OCI-LY1 (cell line): ENCODE measurements around the gene USB1.

ENCODE experiments used
- H2AFZ ChIP-seq: fragments of 200-600 bp; sonication (generic), shearing (Covaris generic); 2 replicates; pipeline ENCODE4 v1.6.0; 2014; ENCODE audit warnings: antibody characterized with exemption, mild to moderate bottlenecking, low read length
- H3F3A ChIP-seq: fragments of 200-600 bp; sonication (generic), shearing (Covaris generic); 2 replicates; pipeline ENCODE4 v1.6.0; 2014; ENCODE audit warnings: mild to moderate bottlenecking, antibody characterized with exemption, low read length, moderate library complexity; ENCODE audit not compliant: insufficient read depth
- H3K27ac ChIP-seq: fragments of 200-600 bp; sonication (generic); 2 replicates; pipeline ENCODE4 v1.5.1; 2014; ENCODE audit warnings: low read length, mixed run types, mild to moderate bottlenecking, low read depth; ENCODE audit not compliant: poor library complexity, severe bottlenecking
- H3K27me3 ChIP-seq: fragments of 200-600 bp; sonication (generic); 2 replicates; pipeline ENCODE4 v1.6.0; 2014; ENCODE audit warnings: antibody characterized with exemption, mild to moderate bottlenecking, low read length, moderate library complexity; ENCODE audit not compliant: insufficient read depth
- H3K36me3 ChIP-seq: fragments of 200-600 bp; sonication (generic); 2 replicates; pipeline ENCODE4 v1.6.1; 2014; ENCODE audit warnings: mild to moderate bottlenecking, antibody characterized with exemption, low read length, moderate library complexity, mixed read lengths; ENCODE audit not compliant: insufficient read depth
- H3K4me1 ChIP-seq: fragments of 200-600 bp; sonication (generic); 2 replicates; pipeline ENCODE4 v1.5.1; 2014; ENCODE audit warnings: mild to moderate bottlenecking, low read length, moderate library complexity; ENCODE audit not compliant: insufficient read depth, severe bottlenecking
- H3K4me2 ChIP-seq: fragments of 200-600 bp; sonication (generic), shearing (Covaris generic); 2 replicates; pipeline ENCODE4 v1.6.1; 2014; ENCODE audit warnings: low read length
- H3K4me3 ChIP-seq: fragments of 200-600 bp; sonication (generic); 2 replicates; pipeline ENCODE4 v1.5.1; 2014; ENCODE audit warnings: low read length, low read depth, mild to moderate bottlenecking, mixed read lengths; ENCODE audit not compliant: poor library complexity, severe bottlenecking
- H3K79me2 ChIP-seq: fragments of 200-600 bp; shearing (Covaris generic); 2 replicates; pipeline ENCODE4 v1.6.1; 2016; ENCODE audit warnings: mixed run types, low read length, mixed read lengths; ENCODE audit not compliant: insufficient read depth
- H3K9ac ChIP-seq: fragments of 200-600 bp; sonication (generic), shearing (Covaris generic); 2 replicates; pipeline ENCODE4 v1.6.1; 2014; ENCODE audit warnings: mild to moderate bottlenecking, low read length, mixed read lengths
- H3K9me2 ChIP-seq: fragments of 200-600 bp; sonication (generic), shearing (Covaris generic); 2 replicates; pipeline ENCODE4 v1.6.1; 2014; ENCODE audit warnings: low read depth, mild to moderate bottlenecking, low read length, mixed read lengths
- H3K9me3 ChIP-seq: fragments of 200-600 bp; shearing (Covaris generic); 2 replicates; pipeline ENCODE4 v1.6.1; 2014; ENCODE audit warnings: low read length, mixed read lengths
- H4K20me1 ChIP-seq: fragments of 200-600 bp; sonication (generic), shearing (Covaris generic); 2 replicates; pipeline ENCODE4 v1.6.0; 2016; ENCODE audit warnings: mild to moderate bottlenecking, low read length; ENCODE audit not compliant: insufficient read depth
- CTCF ChIP-seq: fragments of 200-600 bp; sonication (generic), shearing (Covaris generic); IDR thresholded peaks from 2 replicates; pipeline ENCODE4 v1.5.1; 2017; ENCODE audit warnings: mild to moderate bottlenecking, antibody characterized with exemption, low read length, moderate library complexity, mixed read lengths
- EZH2 ChIP-seq: fragments of 200-600 bp; sonication (generic), shearing (Covaris generic); IDR thresholded peaks from 2 replicates; pipeline ENCODE4 v1.8.0; 2017; ENCODE audit warnings: borderline replicate concordance, mixed run types, mild to moderate bottlenecking, antibody characterized with exemption, low read length, moderate library complexity, mixed read lengths

The USB1 gene

GRCh38 chr16:57993897-57994296 lies 7.3 kb upstream of the USB1 start:
- H3K4me2 ChIP-seq: no peak overlapping the region
- no peak overlapping the region for H3K9ac ChIP-seq
- 0 out of 2 replicates have a peak, but pooled peaks cover 6% of the 10 kb centered on the region for H3K27me3 ChIP-seq
- TF ChIP-seq EZH2 (no peak), CTCF (no peak)
- H2AFZ ChIP-seq: no peak overlapping the region
- H3F3A ChIP-seq: no peaks in the 10 kb centered on the region
- no peaks in the 10 kb centered on the region for H3K9me3 ChIP-seq
- no peak overlapping the region for H3K27ac ChIP-seq
- no peaks in the 10 kb centered on the region for H3K79me2 ChIP-seq
- no peaks in the 10 kb centered on the region for H4K20me1 ChIP-seq
- H3K9me2 ChIP-seq: no peaks in the 10 kb centered on the region
- H3K36me3 ChIP-seq: peaks cover 19% of the 10 kb centered on the region
- H3K4me1 ChIP-seq: peaks cover 2% of the 10 kb centered on the region
- no peak overlapping the region for H3K4me3 ChIP-seq

- Histone ChIP-seq H3F3A (no peaks in the 10 kb centered on the region), H3K27ac (no peak overlapping the region), H3K4me1 (peaks cover 7% of the 10 kb centered on the region), H2AFZ (no peak overlapping the region), H3K4me3 (no peak overlapping the region), H3K36me3 (peaks cover 19% of the 10 kb centered on the region), H3K4me2 (no peak overlapping the region), H3K9ac (no peak overlapping the region), H3K9me2 (no peaks in the 10 kb centered on the region), H3K27me3 (0 out of 2 replicates have a peak, but pooled peaks cover 6% of the 10 kb centered on the region), H4K20me1 (no peaks in the 10 kb centered on the region), H3K79me2 (no peaks in the 10 kb centered on the region), H3K9me3 (no peaks in the 10 kb centered on the region)
- no peak for TF ChIP-seq CTCF
- TF ChIP-seq EZH2: no peak
Measured at GRCh38 chr16:57994361-57994760, 6.8 kb upstream of the USB1 start.

GRCh38 chr16:57994778-57995177 lies 6.4 kb upstream of the USB1 start:
- TF ChIP-seq EZH2 (no peak), CTCF (peak; percentile 32; the same call in 1 of the 2 replicates)
- Histone ChIP-seq H3K4me2 (no peak overlapping the region), H3K4me1 (peaks cover 11% of the 10 kb centered on the region), H3K27me3 (0 out of 2 replicates have a peak, but pooled peaks cover 6% of the 10 kb centered on the region), H3K9me2 (no peaks in the 10 kb centered on the region), H2AFZ (no peak overlapping the region), H3K27ac (no peak overlapping the region), H3K9me3 (no peaks in the 10 kb centered on the region), H3K36me3 (peaks cover 19% of the 10 kb centered on the region), H4K20me1 (no peaks in the 10 kb centered on the region), H3F3A (no peaks in the 10 kb centered on the region), H3K4me3 (no peak overlapping the region), H3K9ac (no peak overlapping the region), H3K79me2 (no peaks in the 10 kb centered on the region)
